Muscle layer of colon (tissue), 2 donors: Measurements from ENCODE around the gene SGF29.
"Not testable (repeated sequence)": the region's sequence is repeated elsewhere in the genome, so short reads cannot be mapped to it uniquely, and the experiment has no call there.

Experiments used
- H3K27ac ChIP-seq: one replicate; pipeline ENCODE4 v1.7.0; 2013; ENCODE audit warnings: low read depth, mild to moderate bottlenecking, low read length, moderate library complexity
- H3K27me3 ChIP-seq, 2 donors: one replicate each; pipeline ENCODE4 v1.7.0; 2013; ENCODE audit warnings: low read length in 2 of 2, mild to moderate bottlenecking in 2 of 2; ENCODE audit not compliant: insufficient read depth in 2 of 2, control insufficient read depth in 1 of 2
- H3K36me3 ChIP-seq: one replicate; pipeline ENCODE4 v1.7.0; 2013; ENCODE audit warnings: mild to moderate bottlenecking, low read length; ENCODE audit not compliant: insufficient read depth
- H3K4me1 ChIP-seq: one replicate; pipeline ENCODE4 v1.7.0; 2013; ENCODE audit warnings: mild to moderate bottlenecking, low read length; ENCODE audit not compliant: insufficient read depth
- H3K4me3 ChIP-seq, 2 donors: one replicate each; pipeline ENCODE4 v1.7.0; 2013; ENCODE audit warnings: low read length in 2 of 2, low read depth in 1 of 2, mild to moderate bottlenecking in 1 of 2, moderate library complexity in 1 of 2
- H3K9ac ChIP-seq: one replicate; pipeline ENCODE4 v1.7.0; 2013; ENCODE audit warnings: low read length
- H3K9me3 ChIP-seq: one replicate; pipeline ENCODE4 v1.7.0; 2013; ENCODE audit warnings: mild to moderate bottlenecking, low read length
- donor health status: abdominal sarcoma.
- donor health status: Adenocarcinoma of cecum.

The SGF29 gene

DNA sequence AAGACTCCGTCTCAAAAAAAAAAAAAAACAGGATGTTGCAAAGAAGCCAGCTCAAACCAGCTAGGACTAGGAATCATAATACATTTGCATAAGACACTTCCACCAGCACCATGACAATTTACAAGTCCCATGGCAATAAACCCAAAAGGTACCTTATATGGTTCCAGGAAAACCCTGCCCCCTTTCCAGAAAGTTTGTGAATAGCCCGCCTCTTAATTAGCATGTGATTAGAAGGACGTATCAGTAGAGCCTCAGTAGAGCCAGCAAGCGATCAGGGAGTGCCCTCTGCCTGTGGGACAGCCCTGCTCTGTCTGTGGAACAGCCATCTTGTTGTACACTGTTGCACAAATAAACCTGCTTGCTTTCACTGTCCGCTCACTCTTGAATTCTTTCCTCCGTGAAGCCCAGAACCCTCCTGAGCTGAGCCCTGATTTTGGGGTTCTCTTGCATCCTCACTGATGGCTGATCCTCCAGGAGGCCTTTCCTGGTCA is 29.0 kb upstream of the SGF29 start:
- H3K9me3 ChIP-seq: no peaks in the 10 kb centered on the region
- no peak overlapping the region for H3K9ac ChIP-seq
- H3K4me1 ChIP-seq: peaks cover 11% of the 10 kb centered on the region
- H3K4me3 ChIP-seq: no peak overlapping the region
- no peak overlapping the region for H3K27ac ChIP-seq
- no peaks in the 10 kb centered on the region for H3K36me3 ChIP-seq
- H3K27me3 ChIP-seq: no peaks in the 10 kb centered on the region

- Histone ChIP-seq H3K27me3 (no peaks in the 10 kb centered on the region), H3K4me1 (peaks cover 11% of the 10 kb centered on the region), H3K36me3 (no peaks in the 10 kb centered on the region), H3K27ac (no peak overlapping the region), H3K9me3 (no peaks in the 10 kb centered on the region), H3K9ac (no peak overlapping the region), H3K4me3 (no peak overlapping the region)
Measured at GRCh38 chr16:28526201-28527099, 27.3 kb upstream of the SGF29 start.

DNA sequence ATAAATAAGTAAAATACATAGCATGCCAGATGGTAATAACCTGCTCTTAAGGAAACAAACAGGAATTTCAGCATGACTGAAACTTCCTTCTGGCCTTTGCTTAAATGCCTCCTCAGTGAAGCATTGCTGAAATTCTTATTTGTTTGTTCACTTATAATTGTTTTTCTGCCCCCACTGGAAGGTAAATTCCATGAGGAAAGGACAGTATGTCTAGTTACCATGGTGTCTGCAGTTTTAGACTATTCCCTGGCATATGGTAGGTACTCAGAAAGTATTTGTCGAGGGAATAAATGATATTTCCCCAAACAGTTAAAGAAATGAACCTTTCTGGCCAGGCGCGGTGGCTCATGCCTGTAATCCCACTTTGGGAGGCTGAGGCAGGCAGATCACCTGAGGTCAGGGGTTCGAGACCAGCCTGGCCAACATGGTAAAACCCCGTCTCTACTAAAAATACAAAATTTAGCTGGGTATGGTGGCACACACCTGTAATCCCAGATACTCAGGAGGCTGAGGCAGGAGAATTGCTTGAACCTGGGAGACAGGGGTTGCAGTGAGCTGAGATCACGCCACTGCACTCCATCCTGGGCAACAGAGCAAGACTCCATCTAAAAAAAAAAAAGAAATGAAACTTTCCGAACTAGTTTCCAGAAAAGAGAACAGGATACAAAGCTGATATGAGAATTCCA is 26.5 kb upstream of the SGF29 start:
- H3K27me3 ChIP-seq, H3K4me3 ChIP-seq, H3K27ac ChIP-seq, H3K9me3 ChIP-seq, H3K9ac ChIP-seq, H3K36me3 ChIP-seq: not testable (repeated sequence)
- H3K4me1 ChIP-seq: peaks cover 12% of the 10 kb centered on the region

DNA sequence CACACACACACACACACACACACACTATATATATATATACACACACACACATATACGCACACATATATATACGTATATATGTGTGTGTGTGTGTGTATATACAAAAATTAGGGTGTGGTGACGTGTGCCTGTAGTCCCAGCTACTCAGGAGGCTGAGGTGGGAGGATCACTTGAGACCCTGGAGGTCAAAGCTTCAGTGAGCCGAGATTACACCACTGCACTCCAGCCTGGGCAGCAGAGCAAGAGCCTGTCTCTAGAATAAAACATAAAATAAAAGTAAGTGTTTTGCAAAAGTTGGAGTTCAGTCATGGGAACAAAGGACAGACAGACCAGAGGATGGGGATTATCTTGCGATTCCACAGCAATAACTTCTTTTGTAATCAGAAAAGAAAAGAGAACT is 25.7 kb upstream of the SGF29 start:
- Histone ChIP-seq H3K9ac (no peak overlapping the region), H3K4me1 (peaks cover 19% of the 10 kb centered on the region), H3K27ac (no peak overlapping the region), H3K9me3 (no peaks in the 10 kb centered on the region), H3K27me3 (no peaks in the 10 kb centered on the region), H3K4me3 (no peak overlapping the region), H3K36me3 (no peaks in the 10 kb centered on the region)

DNA sequence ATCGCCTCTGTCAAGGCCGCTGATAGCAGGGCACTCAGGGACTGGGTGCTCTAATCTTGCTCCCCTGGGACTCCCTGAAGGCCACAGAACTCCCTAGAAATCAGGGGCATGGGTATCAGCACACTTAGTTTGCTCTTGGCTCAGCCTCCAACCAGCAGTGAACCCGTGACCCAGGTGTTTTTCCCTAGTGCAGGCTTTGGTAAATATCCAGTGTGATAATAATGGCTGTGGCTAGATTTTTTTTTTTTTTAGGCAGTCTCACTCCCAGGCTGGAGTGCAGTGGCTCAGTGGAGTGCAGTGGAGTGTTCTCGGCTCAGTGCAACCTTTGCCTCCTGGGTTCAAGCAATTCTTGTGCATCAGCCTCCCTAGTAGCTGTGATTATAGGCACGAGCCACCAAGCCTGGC is 25.3 kb upstream of the SGF29 start:
- Histone ChIP-seq H3K9me3 (no peaks in the 10 kb centered on the region), H3K27ac (no peak overlapping the region), H3K4me3 (no peak overlapping the region), H3K27me3 (no peaks in the 10 kb centered on the region), H3K9ac (no peak overlapping the region), H3K4me1 (peaks cover 23% of the 10 kb centered on the region), H3K36me3 (no peaks in the 10 kb centered on the region)

GRCh38 chr16:28529124-28529523 is 24.6 kb upstream of the SGF29 start:
- Histone ChIP-seq H3K36me3 (peaks cover 2% of the 10 kb centered on the region), H3K4me3 (no peak overlapping the region), H3K9ac (no peak overlapping the region), H3K4me1 (peaks cover 16% of the 10 kb centered on the region), H3K9me3 (no peaks in the 10 kb centered on the region), H3K27ac (no peak overlapping the region), H3K27me3 (no peaks in the 10 kb centered on the region)

DNA sequence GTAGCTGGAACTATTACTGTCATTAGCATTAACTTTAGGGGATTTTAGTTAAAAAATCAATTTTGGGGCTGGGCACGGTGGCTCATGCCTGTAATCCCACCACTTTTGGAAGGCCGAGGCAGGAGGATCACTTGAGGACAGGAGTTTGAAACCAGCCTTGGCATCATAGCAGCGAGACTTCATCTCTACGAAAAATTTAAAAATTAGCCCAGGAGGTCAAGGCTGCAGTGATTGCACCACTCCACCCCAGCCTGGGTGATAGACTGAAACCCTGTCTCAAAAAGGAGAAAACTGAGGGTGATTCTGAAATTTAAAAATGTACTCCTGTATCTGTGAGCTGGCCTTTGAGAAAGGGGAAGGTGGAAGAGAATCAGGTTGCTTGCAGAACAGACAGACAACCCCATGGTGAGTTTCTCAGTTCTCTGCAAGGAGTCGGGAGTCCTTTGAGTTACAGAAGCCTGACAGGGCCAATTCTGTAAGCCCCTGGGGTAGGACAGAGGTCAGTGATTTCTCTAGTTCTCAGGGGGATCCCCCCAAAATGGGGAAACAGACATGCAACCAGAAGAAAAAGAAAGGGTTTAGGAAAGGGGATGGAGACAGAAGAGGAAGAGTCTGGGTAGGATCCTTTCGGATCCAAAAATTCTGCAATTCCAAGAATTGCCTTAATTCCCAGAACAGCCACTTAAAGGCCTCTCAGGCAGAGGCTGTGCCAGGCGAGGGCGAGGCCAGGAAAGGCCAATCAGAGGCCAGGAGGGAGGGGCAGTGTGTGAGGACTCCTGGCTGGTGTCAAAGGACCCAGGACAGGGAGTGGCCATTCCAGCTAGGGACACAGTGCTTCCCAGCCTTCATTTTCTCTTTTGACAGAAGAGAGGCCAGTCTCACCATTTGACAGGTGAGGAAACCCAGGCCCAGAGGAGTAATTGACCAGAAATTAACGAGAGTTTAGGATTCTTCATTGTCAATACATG is 21.7 kb upstream of the SGF29 start:
- Histone ChIP-seq H3K4me3 (no peak overlapping the region), H3K27me3 (no peaks in the 10 kb centered on the region), H3K4me1 (peaks cover 29% of the 10 kb centered on the region), H3K36me3 (peaks cover 15% of the 10 kb centered on the region), H3K27ac (no peak overlapping the region), H3K9ac (no peak overlapping the region), H3K9me3 (no peaks in the 10 kb centered on the region)

GRCh38 chr16:28532940-28533647 is 20.6 kb upstream of the SGF29 start:
- no peaks in the 10 kb centered on the region for H3K27me3 ChIP-seq
- H3K36me3 ChIP-seq: peaks cover 21% of the 10 kb centered on the region
- H3K4me1 ChIP-seq: peaks cover 34% of the 10 kb centered on the region
- no peak overlapping the region for H3K27ac ChIP-seq
- H3K4me3 ChIP-seq: no peak overlapping the region
- H3K9me3 ChIP-seq: no peaks in the 10 kb centered on the region
- no peak overlapping the region for H3K9ac ChIP-seq

DNA sequence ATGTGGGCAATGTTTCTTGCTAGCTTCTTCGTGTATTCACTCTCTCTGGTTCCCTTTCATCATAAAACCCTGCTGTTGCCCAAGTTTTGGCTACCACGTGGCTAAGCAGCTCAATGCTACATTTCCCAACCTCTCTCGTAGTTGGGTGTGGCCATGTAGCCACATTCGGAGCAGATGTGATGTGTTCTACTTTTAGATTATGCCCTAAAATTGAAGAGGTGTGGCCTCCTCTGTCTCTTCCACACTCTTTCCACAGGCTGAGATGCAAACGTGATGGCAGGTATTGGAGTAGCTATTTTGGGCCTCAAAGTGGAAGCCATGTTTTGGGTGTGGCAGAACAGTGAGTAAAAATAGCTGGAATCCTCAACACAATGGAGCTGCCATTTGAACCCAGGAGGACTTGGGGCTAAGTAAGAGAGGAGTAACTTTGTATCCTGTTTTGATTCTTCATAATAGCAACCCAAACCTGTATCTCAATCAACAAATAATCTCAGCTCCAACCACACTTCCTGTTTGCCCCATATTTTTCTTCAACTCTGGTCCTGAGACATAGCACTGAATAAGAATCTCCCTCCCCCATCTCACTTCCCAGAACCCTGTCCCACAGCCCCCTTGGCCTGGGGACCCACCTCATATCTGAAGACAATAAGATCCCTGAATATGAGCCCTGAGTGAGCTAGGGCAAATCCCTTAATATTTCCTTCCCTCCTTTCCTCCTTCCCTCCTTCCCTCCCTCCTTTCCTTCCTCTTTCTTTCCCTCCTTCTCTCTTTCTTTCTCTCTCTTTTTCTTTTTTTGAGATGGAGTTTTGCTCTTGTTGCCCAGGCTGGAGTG is 19.0 kb upstream of the SGF29 start:
- no peak overlapping the region for H3K27ac ChIP-seq

DNA sequence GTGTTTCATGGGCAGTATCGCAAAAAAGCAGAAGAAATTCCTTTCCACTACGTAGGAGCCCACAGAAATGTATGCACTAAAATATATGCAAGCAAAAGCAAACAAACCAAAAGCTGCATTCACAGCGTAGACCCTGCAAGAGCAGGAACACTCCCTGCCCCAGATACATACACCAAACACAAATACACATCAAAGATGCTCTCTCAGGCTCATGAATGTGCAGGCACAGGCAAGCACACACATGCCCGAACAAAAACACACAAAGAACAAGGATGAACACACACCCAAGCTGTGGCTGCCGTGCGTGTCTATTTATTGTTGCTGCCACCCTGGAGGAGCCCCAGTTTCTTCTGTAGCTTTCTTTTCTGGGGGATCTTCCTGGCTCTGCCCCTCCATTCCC is 16.6 kb upstream of the SGF29 start:
- H3K4me3 ChIP-seq: peak overlapping the region; percentile 67 to 70
- H3K36me3 ChIP-seq: peaks cover 21% of the 10 kb centered on the region
- peak overlapping the region; percentile 59 for H3K27ac ChIP-seq
- H3K9me3 ChIP-seq: no peaks in the 10 kb centered on the region
- H3K4me1 ChIP-seq: peaks cover 42% of the 10 kb centered on the region
- H3K9ac ChIP-seq: peak overlapping the region; percentile 77
- H3K27me3 ChIP-seq: no peaks in the 10 kb centered on the region

More for the DNA sequence above, 19.0 kb upstream of the SGF29 start:
- Histone ChIP-seq H3K27me3 (no peaks in the 10 kb centered on the region), H3K9me3 (no peaks in the 10 kb centered on the region), H3K9ac (no peak overlapping the region), H3K4me3 (no peak overlapping the region), H3K4me1 (peaks cover 42% of the 10 kb centered on the region), H3K36me3 (peaks cover 21% of the 10 kb centered on the region)
